ENCODE measurements around the gene PRSS12. TPM values are rescaled to one million over a fixed set of nuclear protein-coding genes. Genes with fewer than 3 reads are reported as not detected.
A peak's percentile ranks its signal among the peaks of the same experiment; 100 is the strongest.

Gene PRSS12
- total RNA-seq, 2 donors from 2014 or later, result 0.50 TPM; not detected in 1

DNA sequence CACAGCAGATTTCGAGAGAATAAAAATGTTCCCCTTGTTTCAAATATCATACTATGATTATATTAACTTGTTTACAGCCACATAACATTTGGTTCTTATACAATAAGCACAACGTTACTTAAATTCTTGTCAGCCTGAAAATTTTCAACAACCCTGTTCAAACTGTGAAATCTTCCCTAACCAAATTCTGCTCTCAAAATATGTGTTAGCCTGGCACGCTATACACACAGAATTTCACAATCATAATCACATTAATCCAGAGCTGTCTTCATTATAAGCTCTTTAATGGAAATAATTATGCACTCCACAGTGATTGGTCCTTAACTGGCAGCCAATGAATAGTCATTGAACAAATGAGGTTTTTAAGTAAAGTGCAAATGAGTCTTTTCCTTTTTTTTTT is 7.3 kb upstream of the PRSS12 start:
- no peak for ATAC-seq
- intact Hi-C loops (cut with DNase I), result no loop called here
- no peak for DNase-seq

DNA sequence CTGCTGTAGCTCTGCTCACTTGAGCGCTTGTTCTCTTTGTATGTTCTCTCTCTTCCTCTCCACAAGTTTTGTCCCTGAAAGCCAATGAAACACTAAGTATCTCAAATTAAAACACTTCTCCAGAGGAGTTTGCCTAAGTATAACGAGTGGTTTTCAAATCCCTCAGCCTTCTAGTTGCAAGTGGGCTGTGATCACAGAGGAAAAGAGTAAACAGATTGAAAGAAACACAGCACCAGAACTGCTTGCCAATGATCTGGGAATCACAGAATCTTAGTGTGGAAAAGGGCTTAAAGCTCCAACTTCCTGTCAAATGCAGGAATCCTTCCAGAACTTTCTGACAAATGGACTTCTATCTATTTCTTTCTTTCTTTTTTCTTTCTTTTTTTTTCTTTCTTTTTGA is 4.8 kb upstream of the PRSS12 start:
- no peak for ATAC-seq
- intact Hi-C loops (cut with DNase I), result no loop called here

DNA sequence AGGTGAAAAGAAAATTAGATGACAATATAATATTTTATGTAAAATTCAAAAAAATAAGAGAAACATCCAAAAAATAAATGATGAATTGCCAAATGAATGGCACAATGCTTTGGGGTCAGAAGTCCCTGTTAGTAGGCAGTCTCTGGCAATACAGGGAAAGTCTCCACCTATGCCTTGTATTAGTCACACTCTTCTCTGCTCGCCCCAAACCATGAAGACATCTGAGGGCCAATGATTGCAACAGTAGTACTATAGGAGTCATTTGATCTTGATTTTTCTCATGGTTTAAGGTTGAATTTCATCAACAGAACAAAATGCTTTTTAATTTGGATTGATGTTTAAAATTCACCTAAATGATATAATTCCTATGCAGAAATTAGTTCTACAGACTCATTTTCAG is 3.9 kb upstream of the PRSS12 start:
- intact Hi-C loops (cut with DNase I), result no loop called here
- DNase-seq, result no peak
- no peak for ATAC-seq

More for the DNA sequence above, 4.8 kb upstream of the PRSS12 start:
- DNase-seq, result no peak

DNA sequence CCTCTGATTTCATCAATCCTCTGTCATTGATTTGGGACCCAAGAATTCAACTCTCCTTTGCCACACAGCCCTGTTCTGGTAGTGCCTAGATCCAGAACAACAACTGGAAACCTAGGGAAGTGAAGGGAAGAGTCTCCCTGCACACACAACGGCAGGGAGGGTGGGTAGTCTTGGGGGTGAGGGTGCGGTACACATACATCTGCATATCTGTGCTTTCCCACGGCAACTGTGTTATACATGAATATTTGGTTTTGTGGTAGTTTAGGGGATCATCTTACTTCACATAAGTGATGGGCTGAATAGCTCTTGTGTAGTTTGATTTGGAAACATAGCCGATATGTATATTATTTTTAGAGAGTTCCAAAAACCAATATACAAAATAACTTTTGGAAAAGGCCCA is 3.3 kb upstream of the PRSS12 start:
- ATAC-seq, result no peak
- no peak for DNase-seq
- intact Hi-C loops (cut with DNase I), result no loop called here

DNA sequence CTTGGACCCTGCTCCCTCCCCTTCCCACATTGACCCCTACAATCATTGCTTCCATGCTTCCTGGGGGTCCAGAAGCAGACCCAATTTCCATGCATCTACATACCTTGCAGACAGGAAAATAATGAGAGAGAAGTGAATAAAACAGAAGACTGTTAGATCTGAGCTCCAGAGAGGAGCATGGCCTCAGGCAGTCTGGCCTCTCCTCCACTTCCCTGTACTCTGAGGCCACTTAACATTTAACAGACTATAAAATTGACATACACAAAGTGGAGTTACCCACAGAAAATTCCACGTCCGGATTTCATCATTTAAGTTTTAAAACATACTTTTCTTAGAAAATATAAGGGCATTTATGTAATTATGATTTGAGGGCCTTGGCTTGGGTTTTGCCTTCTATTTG is 2.1 kb upstream of the PRSS12 start:
- intact Hi-C loops (cut with DNase I), result no loop called here
- no peak for ATAC-seq
- no peak for DNase-seq

DNA sequence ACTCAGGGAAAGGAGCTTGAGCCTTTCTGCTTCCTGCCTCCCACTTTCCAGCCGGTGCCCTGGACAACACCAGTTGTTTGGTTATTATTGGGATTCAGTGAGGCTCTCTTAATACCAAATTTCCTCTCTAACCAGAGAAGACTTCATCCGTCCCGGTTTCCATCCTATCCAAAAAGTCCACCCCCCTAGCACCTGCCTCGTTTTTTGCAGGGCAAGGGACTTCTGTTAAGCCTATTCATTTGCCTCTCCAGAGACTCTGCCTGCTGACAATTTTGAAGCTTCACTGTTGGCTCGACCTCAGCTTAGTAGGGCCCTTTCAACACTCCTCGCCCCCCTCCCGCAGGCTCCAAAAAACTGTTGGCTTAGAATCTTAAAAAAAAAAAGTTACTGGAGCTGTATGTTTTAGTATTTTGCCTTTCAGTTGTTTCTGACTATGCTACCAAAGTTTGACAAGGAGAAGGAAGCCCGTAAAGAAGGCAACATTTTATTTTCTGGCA is 779 bp upstream of the PRSS12 start:
- intact Hi-C loops (cut with DNase I), result no loop called here
- no peak for ATAC-seq
- no peak for DNase-seq

DNA sequence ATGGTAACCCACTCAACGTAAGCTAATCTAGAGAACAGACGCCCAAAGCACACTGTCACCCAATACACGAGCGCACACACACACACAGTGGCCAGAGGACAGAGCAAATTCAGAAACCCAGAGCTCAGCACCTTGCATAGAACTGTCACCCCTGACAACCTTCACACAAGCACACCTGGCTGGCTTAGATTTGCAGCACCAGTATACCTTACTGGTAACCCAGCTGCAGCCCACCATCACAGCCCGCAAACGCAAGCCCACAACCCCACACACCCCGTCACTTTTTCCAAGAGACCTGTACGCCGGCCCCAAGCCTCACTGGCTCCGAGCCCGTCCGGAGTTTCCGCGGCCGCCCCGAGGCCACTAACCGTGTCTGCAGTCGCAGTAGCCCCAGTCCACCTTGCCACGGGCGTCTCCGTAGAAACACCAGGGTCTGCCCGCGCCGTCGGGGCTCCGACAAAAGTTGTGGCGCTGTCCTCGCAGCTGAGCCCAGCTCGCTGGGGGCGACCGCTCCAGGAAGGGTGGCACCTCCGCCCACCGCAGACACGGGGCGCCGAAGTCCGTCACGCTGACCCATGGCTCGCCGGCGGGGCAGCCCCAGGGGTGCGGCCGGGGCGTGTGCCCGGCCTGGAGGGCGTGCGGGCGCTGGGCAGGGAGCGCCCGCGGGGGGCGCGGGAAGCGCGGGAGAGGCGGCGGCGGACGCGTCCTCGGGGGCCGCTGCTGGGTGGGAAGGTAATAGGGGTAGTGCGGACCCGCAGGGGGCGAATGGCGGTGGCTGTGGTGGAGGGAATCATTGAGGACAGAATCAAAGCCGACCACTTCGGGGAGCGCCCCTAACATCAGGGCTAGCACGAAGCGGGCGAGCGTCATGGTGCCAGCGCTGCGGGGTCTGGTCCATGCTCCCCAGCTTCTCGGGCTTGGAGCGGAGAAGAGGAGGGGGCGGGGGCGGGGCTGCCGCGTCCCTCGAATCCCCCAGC is 664 bp downstream of the PRSS12 start:
- peak; percentile 60 to 61 for ATAC-seq
- intact Hi-C loops (cut with DNase I), result no loop called here
- DNase-seq, result peak; percentile 20

DNA sequence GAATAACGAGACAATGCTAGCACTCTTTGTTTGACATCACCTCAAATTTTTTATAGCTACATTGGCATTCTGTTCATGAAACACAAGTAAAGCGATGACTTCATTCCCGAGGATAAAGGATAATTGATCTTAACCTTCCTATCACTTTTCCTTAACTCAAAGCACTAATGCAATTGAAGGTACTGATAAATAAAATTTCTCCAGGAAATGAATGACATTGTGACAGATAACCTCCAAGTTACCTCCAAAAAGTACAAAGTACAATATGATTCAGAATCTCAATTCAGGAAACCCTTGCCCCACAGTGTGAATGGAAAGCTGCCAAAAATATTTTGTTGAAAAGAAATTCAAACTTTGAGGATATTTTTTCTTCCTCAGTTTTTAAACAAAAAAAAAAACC is 1.8 kb downstream of the PRSS12 start:
- ATAC-seq, result no peak
- DNase-seq, result no peak
- intact Hi-C loops (cut with DNase I), result no loop called here

DNA sequence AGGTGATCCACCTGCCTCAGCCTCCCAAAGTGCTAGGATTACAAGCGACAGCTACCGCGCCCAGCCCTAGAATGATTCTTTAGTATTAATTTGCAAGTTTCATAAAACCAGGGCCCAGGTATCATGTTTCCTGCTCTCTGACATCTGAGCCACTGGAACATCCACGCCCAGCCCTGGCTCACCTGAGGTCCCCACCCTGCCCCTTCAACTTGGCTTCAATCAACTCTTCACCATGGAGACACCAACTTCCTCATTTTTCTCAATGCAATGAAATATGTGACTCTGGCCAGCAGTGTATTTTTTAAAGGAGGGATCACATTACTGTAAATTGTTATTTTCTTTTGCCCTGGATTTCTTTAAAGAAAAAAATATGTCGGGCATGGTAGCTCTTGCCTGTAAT is 3.9 kb downstream of the PRSS12 start:
- no peak for DNase-seq
- intact Hi-C loops (cut with DNase I), result no loop called here
- no peak for ATAC-seq

DNA sequence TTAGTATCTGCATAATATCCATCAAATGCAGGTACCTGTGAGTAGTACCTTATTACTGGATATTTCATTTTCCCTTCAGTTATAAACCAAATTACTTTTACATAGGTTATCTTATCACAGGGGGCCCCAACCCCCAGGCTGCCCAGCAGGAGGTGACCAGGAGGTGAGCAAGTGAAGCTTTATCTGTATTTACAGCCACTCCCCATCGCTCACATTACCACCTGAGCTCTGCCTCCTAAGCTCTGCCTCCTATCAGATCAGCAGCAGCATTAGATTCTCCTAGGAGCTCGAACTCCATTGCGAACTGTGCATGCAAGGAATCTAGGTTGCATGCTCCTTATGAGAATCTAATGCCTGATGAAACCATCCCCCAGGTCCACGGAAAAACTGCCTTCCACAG is 6.3 kb downstream of the PRSS12 start:
- no peak for DNase-seq
- no peak for ATAC-seq
- intact Hi-C loops (cut with DNase I), result no loop called here

DNA sequence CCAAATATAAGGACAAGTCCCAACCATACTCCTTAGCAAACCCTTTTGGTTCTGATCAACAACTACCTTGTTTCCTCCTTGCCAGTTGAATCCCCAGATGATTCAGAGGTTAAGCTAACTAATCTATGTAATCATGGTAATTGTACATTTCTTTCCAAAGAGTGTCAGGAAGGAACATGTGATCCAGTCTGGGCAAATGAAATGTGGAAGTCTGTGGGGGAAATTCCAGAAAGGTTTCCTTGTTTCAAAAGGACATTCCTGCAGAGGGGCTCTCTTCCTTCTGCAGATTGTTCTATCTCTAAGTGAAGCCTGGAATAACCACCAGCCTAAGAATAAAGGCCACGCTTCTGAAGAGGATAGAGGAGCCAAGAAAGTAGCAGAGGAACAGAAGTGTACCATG is 7.0 kb downstream of the PRSS12 start:
- DNase-seq (no peak), ATAC-seq (no peak)
- intact Hi-C loops (cut with DNase I), result no loop called here

DNA sequence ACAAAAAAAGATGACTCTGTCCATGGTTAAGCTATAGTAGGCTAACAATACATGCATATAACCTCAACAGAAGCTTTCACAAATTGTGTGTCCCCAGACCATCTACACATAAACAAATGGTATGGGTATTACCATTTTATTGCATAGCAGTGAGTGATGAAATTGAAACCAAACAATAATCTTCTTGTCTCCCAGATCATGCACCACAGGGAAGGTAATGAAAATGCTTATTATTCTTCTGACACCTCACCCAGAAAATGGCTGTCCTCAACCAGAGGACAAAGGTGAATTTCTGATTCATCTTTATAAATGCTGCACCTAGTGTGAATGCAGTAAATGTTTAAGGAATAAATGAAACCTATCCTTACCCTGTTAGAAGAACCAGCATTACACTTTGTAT is 8.0 kb downstream of the PRSS12 start:
- DNase-seq (no peak), ATAC-seq (no peak)
- intact Hi-C loops (cut with DNase I), result no loop called here

DNA sequence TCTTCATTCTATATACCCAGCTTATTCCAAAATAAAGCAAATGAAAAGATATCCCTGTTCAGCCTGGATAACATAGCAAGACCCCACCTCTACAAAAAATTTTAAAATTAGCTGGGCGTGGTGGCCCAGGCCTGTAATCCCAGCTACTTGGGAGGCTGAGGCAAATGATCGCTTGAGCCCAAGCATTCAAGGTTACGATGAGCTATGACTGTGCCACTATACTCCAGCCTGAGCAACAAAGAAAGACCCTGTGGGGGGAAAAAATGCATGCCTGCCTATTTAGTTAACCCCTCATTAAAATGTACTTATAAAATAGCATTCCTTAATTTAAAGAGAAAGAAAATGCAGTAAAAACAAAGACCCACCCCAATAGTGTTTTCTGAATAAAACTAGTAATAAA is 9.3 kb downstream of the PRSS12 start:
- DNase-seq, result no peak
- ATAC-seq, result no peak
- intact Hi-C loops (cut with DNase I), result no loop called here

DNA sequence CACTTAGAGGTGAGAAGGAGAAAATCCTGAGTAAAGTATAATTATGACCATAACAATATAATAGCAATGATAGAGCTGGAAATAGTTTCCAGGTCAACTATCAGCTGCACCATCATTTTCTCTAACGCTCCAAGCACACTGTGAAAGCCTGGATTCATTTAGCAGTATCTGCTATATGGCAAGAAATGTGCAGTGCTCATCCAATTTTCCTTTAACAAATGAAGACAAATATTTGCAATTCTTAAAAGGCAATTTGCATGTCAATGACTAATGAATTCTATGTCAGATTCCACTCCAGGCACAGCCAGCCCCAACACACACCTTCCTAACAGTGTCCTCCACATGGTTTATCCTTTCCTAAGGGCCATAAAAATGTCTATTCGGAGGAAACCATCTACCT is 12.7 kb downstream of the PRSS12 start:
- no peak for ATAC-seq
- no peak for DNase-seq
- intact Hi-C loops (cut with DNase I), result no loop called here

DNA sequence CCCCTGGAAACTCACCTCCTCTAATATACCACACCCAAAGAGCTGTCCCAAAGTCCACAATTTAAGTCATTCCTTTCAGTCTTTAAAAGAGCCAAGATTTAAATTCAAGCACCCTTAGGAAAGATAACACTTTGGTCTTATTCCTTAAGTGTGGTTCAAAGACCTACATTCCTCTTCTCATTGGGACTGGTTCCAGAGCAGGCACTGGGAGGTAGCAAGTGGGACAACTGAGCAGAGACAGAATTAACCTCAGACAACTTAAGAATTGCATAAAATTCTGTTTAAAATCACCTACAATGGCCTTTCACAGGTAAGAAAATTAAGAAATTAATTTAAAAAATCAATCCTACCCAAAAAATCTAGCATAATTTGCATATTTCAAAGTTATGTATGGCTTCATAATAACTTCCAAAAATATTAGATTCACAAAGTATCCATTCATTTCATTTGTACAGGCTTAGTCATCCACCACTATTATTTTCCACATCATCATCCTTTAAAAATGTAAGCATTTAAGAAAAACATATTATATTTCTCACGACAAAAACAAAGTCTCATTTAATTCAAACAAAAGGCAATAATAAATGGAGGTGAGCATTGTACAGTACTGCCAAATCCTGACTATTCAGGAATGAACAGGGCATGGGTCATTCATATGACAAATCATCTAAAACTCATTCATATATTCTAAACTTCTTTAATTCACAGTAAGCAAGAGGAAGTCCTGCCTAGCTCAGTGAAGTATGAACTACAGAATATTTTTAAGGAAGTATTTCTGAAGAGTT is 13.6 kb downstream of the PRSS12 start:
- no peak for ATAC-seq
- DNase-seq, result no peak
- intact Hi-C loops (cut with DNase I), result no loop called here

DNA sequence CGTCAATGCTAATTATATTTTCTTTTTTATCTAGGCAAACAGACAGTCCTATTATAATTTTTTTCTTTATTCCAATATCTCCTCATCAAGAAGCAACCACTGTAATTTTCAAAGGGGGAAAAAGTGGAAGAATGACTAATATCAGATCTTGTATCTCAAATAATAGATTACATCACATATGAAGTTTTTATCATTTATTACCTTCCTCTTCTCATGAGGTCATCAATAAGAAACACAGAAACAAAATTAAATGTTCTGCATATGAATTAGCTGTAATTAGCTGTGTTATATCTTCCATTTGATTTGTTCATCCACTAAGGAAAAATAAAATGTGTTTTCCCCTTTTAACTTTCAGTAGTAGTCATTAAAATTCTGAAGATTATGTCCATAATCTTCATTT is 14.3 kb downstream of the PRSS12 start:
- ATAC-seq, result no peak
- intact Hi-C loops (cut with DNase I), result no loop called here
- no peak for DNase-seq

DNA sequence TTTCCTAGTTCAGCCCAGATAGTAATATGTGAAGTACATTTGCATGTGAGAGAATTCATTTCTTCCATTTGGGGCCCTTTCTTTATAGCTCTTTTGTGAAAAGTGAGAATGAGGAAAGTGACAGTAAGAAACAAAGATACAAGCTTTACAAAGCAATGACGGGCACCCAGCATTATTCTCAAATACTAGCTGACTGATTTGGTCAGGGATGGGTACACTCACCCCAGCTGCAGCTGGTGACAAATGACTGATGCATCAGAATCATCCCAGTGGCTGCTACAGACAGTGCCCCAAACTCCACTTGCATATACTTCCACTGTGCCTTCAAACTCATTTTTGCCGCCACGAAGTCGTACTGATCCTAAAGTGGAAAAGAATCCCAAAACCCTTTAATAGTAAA is 14.8 kb downstream of the PRSS12 start:
- ATAC-seq, result no peak
- intact Hi-C loops (cut with DNase I), result no loop called here

DNA sequence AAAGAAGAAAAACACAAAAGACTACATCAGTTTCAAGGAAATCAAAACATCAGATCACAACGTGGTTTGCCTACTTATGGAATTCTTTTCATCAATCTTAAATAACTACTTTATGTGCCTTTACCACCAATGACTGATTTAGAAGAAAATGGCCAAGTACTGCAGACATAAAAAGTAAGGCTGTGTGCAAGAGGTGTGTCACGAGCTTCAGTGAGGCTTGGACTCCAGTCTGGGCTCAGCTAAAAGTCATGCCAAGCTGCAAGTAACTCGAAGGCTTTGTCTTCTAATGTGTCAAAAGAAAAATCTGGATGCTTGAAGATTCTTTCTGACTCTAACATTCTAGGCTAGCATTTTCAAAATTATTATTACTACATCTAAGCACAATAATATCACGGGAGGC is 17.0 kb downstream of the PRSS12 start:
- no peak for DNase-seq
- no peak for ATAC-seq
- intact Hi-C loops (cut with DNase I), result no loop called here

More for the DNA sequence above, 14.8 kb downstream of the PRSS12 start:
- no peak for DNase-seq

DNA sequence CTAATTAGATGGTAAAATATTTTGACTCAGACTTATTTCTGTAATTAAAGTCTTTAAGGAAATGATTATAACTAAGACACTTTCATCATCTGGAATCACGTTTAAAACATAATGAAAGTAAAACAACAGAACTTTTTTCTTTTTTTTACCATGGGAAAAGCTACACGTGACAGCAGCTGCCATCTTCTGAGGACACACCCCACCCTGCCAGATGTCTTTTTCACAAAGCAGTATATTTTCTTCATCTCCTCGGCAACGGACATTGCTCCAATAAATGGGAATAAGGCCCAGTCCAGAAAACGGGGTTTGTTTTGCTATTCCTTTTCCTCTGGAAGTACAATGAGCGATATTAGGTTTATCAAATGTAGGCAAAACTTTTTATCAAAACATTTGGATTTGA is 17.5 kb downstream of the PRSS12 start:
- no peak for DNase-seq
- no peak for ATAC-seq
- intact Hi-C loops (cut with DNase I), result no loop called here

DNA sequence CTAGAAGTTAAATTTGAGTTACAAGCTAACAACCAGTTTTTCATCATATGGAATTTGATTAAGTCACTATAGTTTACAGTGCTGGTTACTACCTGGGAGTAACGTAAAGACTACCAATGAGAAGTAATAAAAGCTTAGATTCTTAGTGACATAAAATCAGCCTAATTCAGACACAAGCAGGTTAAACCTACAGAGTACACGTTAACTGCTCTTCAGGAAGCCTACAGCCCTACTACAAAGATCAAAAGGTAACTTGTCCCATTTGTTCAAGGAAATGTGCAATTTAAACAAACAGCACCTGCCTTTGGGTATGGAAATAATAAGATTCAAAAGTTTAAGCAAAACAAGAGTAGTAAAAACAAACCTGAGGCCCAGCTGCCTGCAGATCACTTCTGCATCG is 21.5 kb downstream of the PRSS12 start:
- DNase-seq, result no peak
- intact Hi-C loops (cut with DNase I), result no loop called here
- no peak for ATAC-seq
